HG03378 (cell line): ENCODE data around the gene PIK3C3.

Experiments used
- ATAC-seq: cut with Tn5 transposase; IDR thresholded peaks from one replicate; pipeline ENCODE4 v1.9.1; 2021; ENCODE audit warnings: mild to moderate bottlenecking, moderate library complexity; ENCODE audit not compliant: unreplicated experiment

PIK3C3 gene

GRCh38 chr18:41954827-41955613, at the start of gene PIK3C3:
Gene PIK3C3, plus strand, starts transcription at chr18:41955234. Its CDS starts 58 bp downstream, at chr18:41955292.
- peak; percentile 94 for ATAC-seq

- ATAC-seq = no peak
These were observed 49.1 kb upstream of the PIK3C3 start for GRCh38 chr18:41905786-41906527.

- peak; percentile 97 for ATAC-seq
These were observed 48.4 kb upstream of the PIK3C3 start for GRCh38 chr18:41906528-41907146.

- ATAC-seq = no peak
These were observed 37.9 kb upstream of the PIK3C3 start for GRCh38 chr18:41917181-41917580.

- ATAC-seq = no peak
These were observed 33.3 kb upstream of the PIK3C3 start for GRCh38 chr18:41921770-41922169.

GRCh38 chr18:41922176-41922575, 32.9 kb upstream of the PIK3C3 start:
- no peak for ATAC-seq

GRCh38 chr18:41922841-41923240, 32.2 kb upstream of the PIK3C3 start:
- ATAC-seq = no peak

- ATAC-seq = no peak
These were observed 31.6 kb upstream of the PIK3C3 start for GRCh38 chr18:41923446-41923845.

- no peak for ATAC-seq
These were observed 26.5 kb upstream of the PIK3C3 start for GRCh38 chr18:41928581-41928980.

- ATAC-seq = no peak
These were observed 22.1 kb upstream of the PIK3C3 start for GRCh38 chr18:41932899-41933298.

GRCh38 chr18:41933778-41934177, 21.3 kb upstream of the PIK3C3 start:
- no peak for ATAC-seq

- no peak for ATAC-seq
These were observed 18.4 kb upstream of the PIK3C3 start for GRCh38 chr18:41936471-41937134.

- ATAC-seq = no peak
These were observed 16.6 kb upstream of the PIK3C3 start for GRCh38 chr18:41938445-41938844.

GRCh38 chr18:41939326-41939725, 15.7 kb upstream of the PIK3C3 start:
- no peak for ATAC-seq

GRCh38 chr18:41940506-41941215, 14.4 kb upstream of the PIK3C3 start:
- ATAC-seq = no peak

GRCh38 chr18:41942254-41942653, 12.8 kb upstream of the PIK3C3 start:
- no peak for ATAC-seq

GRCh38 chr18:41948544-41949110, 6.4 kb upstream of the PIK3C3 start:
- no peak for ATAC-seq

GRCh38 chr18:41949206-41949920, 5.7 kb upstream of the PIK3C3 start:
- ATAC-seq = no peak

- ATAC-seq = no peak
These were observed 654 bp downstream of the PIK3C3 start for GRCh38 chr18:41955688-41956087.

- ATAC-seq = no peak
These were observed 4.0 kb downstream of the PIK3C3 start for GRCh38 chr18:41959045-41959444.
